GM10266 (cell line): ENCODE data around the gene HDAC6.
"Not testable (repeated sequence)": the region's sequence is repeated elsewhere in the genome, so short reads cannot be mapped to it uniquely, and the experiment has no call there.

Experiments used
- DNase-seq: peaks from one replicate; pipeline ENCODE4 v3.0.0; 2012; ENCODE audit errors: extremely low spot score
- TF ChIP-seq, protein P1 (sequence below): IDR thresholded peaks from 2 replicates; pipeline ENCODE4 v1.5.1; 2012; ENCODE audit warnings: mild to moderate bottlenecking, low read depth; ENCODE audit not compliant: control insufficient read depth, insufficient read depth; ENCODE audit errors: missing control alignments

The HDAC6 gene

DNA sequence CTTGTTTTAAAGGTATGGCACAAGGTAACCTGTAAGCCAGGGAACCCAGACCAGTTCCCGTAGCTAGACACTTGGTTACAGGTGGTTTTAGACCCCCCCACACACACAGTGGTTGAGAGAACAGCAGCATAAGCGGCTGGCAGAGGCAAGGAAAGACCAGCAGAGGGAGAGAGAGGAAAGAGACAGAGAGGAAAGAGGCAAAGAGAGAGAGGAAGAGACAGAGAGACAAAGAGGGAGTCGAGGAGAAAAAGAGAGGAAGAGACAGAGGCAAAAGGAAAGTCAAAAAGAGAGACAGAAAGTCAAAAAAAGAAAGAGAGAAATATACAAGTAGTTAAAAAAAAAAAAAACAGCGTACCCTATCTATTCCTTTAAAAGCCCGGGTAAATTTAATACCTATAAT lies 53.0 kb downstream of the HDAC6 start:
- TF ChIP-seq, protein P1, sequence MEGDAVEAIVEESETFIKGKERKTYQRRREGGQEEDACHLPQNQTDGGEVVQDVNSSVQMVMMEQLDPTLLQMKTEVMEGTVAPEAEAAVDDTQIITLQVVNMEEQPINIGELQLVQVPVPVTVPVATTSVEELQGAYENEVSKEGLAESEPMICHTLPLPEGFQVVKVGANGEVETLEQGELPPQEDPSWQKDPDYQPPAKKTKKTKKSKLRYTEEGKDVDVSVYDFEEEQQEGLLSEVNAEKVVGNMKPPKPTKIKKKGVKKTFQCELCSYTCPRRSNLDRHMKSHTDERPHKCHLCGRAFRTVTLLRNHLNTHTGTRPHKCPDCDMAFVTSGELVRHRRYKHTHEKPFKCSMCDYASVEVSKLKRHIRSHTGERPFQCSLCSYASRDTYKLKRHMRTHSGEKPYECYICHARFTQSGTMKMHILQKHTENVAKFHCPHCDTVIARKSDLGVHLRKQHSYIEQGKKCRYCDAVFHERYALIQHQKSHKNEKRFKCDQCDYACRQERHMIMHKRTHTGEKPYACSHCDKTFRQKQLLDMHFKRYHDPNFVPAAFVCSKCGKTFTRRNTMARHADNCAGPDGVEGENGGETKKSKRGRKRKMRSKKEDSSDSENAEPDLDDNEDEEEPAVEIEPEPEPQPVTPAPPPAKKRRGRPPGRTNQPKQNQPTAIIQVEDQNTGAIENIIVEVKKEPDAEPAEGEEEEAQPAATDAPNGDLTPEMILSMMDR: no peak
- DNase-seq: no peak

DNA sequence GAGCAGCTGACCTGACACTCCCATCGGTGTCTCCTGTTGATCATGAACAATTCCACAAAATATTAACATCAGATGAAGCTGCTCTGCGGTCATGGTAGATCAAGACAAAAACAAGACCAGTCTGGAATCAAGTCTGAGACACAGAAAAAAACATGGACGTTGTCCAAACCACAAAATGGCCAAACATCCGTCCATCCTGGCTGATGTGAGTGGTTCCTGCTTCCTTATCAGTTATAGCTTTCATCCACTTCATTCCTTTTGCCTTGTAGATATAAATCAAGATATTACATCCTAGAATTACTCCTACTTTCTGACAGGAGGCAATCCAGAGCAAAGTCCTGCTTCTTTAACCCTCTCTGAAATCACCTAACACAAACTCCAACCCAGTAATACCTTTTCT lies 62.3 kb downstream of the HDAC6 start:
- no peak for DNase-seq
- TF ChIP-seq, protein P1: no peak

DNA sequence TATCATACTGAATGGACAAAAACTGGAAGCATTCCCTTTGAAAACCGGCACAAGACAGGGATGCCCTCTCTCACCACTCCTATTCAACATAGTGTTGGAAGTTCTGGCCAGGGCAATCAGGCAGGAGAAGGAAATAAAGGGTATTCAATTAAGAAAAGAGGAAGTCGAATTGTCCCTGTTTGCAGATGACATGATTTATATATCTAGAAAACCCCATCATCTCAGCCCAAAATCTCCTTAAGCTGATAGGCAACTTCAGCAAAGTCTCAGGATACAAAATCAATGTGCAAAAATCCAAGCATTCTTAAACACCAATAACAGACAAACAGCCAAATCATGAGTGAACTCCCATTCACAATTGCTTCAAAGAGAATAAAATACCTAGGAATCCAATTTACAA lies 70.2 kb downstream of the HDAC6 start:
- not testable (repeated sequence) for DNase-seq
